Measurements from ENCODE around the gene PAX5.

DNA sequence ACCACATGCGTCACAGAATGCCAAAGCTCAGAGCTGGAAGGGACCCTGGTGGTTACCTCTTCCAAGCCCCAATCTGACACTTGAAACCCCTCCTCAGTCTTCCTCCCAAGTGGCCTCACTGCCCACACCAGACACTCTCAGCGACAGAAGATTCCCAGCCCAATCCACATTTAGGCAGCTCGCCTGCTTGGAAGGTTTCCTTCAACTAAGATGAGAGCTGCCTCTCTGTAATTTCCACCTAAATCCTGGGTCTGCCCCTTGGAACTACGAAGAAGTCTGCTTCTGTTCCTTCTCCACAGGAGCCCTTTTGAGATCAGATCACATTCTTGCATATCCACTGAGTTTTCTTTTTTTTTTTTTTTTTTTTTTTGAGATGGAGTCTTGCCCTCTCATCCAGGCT, 83.7 kb downstream of the PAX5 start:
- TF ChIP-seq, protein P1, sequence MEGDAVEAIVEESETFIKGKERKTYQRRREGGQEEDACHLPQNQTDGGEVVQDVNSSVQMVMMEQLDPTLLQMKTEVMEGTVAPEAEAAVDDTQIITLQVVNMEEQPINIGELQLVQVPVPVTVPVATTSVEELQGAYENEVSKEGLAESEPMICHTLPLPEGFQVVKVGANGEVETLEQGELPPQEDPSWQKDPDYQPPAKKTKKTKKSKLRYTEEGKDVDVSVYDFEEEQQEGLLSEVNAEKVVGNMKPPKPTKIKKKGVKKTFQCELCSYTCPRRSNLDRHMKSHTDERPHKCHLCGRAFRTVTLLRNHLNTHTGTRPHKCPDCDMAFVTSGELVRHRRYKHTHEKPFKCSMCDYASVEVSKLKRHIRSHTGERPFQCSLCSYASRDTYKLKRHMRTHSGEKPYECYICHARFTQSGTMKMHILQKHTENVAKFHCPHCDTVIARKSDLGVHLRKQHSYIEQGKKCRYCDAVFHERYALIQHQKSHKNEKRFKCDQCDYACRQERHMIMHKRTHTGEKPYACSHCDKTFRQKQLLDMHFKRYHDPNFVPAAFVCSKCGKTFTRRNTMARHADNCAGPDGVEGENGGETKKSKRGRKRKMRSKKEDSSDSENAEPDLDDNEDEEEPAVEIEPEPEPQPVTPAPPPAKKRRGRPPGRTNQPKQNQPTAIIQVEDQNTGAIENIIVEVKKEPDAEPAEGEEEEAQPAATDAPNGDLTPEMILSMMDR (IDR thresholded peaks at IDR 0.05) = no peak
- TF ChIP-seq, protein P2, sequence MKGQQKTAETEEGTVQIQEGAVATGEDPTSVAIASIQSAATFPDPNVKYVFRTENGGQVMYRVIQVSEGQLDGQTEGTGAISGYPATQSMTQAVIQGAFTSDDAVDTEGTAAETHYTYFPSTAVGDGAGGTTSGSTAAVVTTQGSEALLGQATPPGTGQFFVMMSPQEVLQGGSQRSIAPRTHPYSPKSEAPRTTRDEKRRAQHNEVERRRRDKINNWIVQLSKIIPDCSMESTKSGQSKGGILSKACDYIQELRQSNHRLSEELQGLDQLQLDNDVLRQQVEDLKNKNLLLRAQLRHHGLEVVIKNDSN (CRISPR knock-in tag; IDR thresholded peaks at IDR 0.05) = no peak
- TF ChIP-seq ZNF423 (CRISPR knock-in tag; IDR thresholded peaks at IDR 0.05) = no peak

All from WTC11 (cell line).